GM03348 (cell line): ENCODE results near the gene C11orf58.

Experiments used
- DNase-seq: peaks from one replicate; pipeline ENCODE4 v3.0.0; 2012; ENCODE audit warnings: low spot score

The C11orf58 gene

GRCh38 chr11:16785520-16786128 lies 47.2 kb downstream of the C11orf58 start:
- DNase-seq, result peak; percentile 91

- no peak for DNase-seq
Measured at GRCh38 chr11:16786131-16786530, 47.7 kb downstream of the C11orf58 start.

GRCh38 chr11:16787035-16787742 lies 48.7 kb downstream of the C11orf58 start:
- DNase-seq, result no peak

- peak; percentile 84 for DNase-seq
Measured at GRCh38 chr11:16788141-16789062, 50.0 kb downstream of the C11orf58 start.

GRCh38 chr11:16789063-16789420 lies 50.6 kb downstream of the C11orf58 start:
- DNase-seq, result no peak

GRCh38 chr11:16789560-16790485 lies 51.4 kb downstream of the C11orf58 start:
- DNase-seq, result no peak

GRCh38 chr11:16790486-16791190 lies 52.2 kb downstream of the C11orf58 start:
- DNase-seq, result no peak

GRCh38 chr11:16791191-16791961 lies 52.9 kb downstream of the C11orf58 start:
- DNase-seq, result peak; percentile 91

- no peak for DNase-seq
Measured at GRCh38 chr11:16792426-16792825, 54.0 kb downstream of the C11orf58 start.

- no peak for DNase-seq
Measured at GRCh38 chr11:16793009-16793408, 54.6 kb downstream of the C11orf58 start.

GRCh38 chr11:16793511-16793910 lies 55.1 kb downstream of the C11orf58 start:
- no peak for DNase-seq

GRCh38 chr11:16794047-16794818 lies 55.8 kb downstream of the C11orf58 start:
- DNase-seq, result no peak

- DNase-seq, result no peak
Measured at GRCh38 chr11:16795146-16795545, 56.7 kb downstream of the C11orf58 start.

GRCh38 chr11:16796311-16796710 lies 57.9 kb downstream of the C11orf58 start:
- no peak for DNase-seq

GRCh38 chr11:16797776-16798175 lies 59.3 kb downstream of the C11orf58 start:
- DNase-seq, result no peak

GRCh38 chr11:16799221-16799620 lies 60.8 kb downstream of the C11orf58 start:
- no peak for DNase-seq

GRCh38 chr11:16799890-16800289 lies 61.4 kb downstream of the C11orf58 start:
- DNase-seq, result no peak

GRCh38 chr11:16800382-16800781 lies 61.9 kb downstream of the C11orf58 start:
- DNase-seq, result no peak

GRCh38 chr11:16801288-16801980 lies 63.0 kb downstream of the C11orf58 start:
- DNase-seq, result no peak
